Esophagus squamous epithelium (tissue), 5 donors: ENCODE data around the gene EIF2B4. TPM values are rescaled to one million over a fixed set of nuclear protein-coding genes. Genes with fewer than 3 reads are reported as not detected.

Experiments
- DNase-seq: peaks from one replicate; lab custom pipeline; 2025; lab: John Stamatoyannopoulos, UW
- H3K27ac ChIP-seq, 4 donors: fragments of 200-600 bp; sonication (generic); one replicate each; pipeline ENCODE4 v1.5.1; 2016 to 2019; ENCODE audit warnings: mild to moderate bottlenecking in 1 of 4
- H3K27me3 ChIP-seq, 4 donors: fragments of 200-600 bp; sonication (generic); 1 replicate in 3 of 4; 2 replicates in 1 of 4; pipeline versions ENCODE4 v1.5.1 to v1.6.0; 2017 to 2021; ENCODE audit warnings: antibody characterized with exemption in 1 of 4
- H3K36me3 ChIP-seq, 3 donors: fragments of 200-600 bp; sonication (generic); one replicate each; pipeline ENCODE4 v1.5.1; 2016 to 2019
- H3K4me1 ChIP-seq, 3 donors: fragments of 200-600 bp; sonication (generic); one replicate each; pipeline ENCODE4 v1.5.1; 2017 to 2019
- H3K4me3 ChIP-seq, 4 donors: fragments of 200-600 bp; sonication (generic); 1 replicate in 3 of 4; 2 replicates in 1 of 4; pipeline ENCODE4 v1.5.1; 2016 to 2019; ENCODE audit warnings: mild to moderate bottlenecking in 2 of 4, moderate library complexity in 1 of 4
- H3K9me3 ChIP-seq, 3 donors: fragments of 200-600 bp; sonication (generic); one replicate each; pipeline ENCODE4 v1.5.1; 2016 to 2019
- CTCF ChIP-seq, 6 experiments: fragments of 450-650 bp in 4 of 6; fragments of 200-600 bp in 2 of 6; sonication (generic) in 2 of 6; IDR thresholded peaks; one replicate each; pipeline ENCODE4 v1.5.1; 2016 to 2019; ENCODE audit warnings: antibody characterized with exemption in 6 of 6, mild to moderate bottlenecking in 4 of 6, moderate library complexity in 4 of 6
- POLR2A ChIP-seq, 4 donors: fragments of 450-650 bp; IDR thresholded peaks; one replicate each; pipeline ENCODE4 v1.6.1; 2017; ENCODE audit warnings: antibody characterized with exemption in 4 of 4, mild to moderate bottlenecking in 4 of 4, moderate library complexity in 3 of 4
- WGBS, 2 donors: methylation state at CpG; one replicate each; pipeline ENCODE4 v1.1.5; 2018; 5-methylcytosine and 5-hydroxymethylcytosine counted together
- intact Hi-C: fragments of 100-400 bp; cut with DNase I; formaldehyde crosslinking; loops from one replicate; pipeline ENCODE4 v1.15.0; 2022
- total RNA-seq, 4 donors: library from RNA; depleted of rRNA; stranded (reverse); fragments of >200 nt; gene quantifications; one replicate each; pipeline ENCODE4 v1.1.0, GENCODE V29; 2016
- donor health status: DM: yes; HTN: yes; CAD: no.

The EIF2B4 gene
- total RNA-seq, 4 donors from 2014 or later, result 30.4 to 44.3 (median 38.3) TPM

GRCh38 chr2:27362678-27363420, 7.3 kb downstream of the EIF2B4 start:
- TF ChIP-seq CTCF (IDR thresholded peaks at IDR 0.05) (no peak), POLR2A (IDR thresholded peaks at IDR 0.05) (no peak)
- Histone ChIP-seq H3K4me1 (peaks cover 4 to 10% (median 5%) of the 10 kb centered on the region in 3 donors), H3K27me3 (no peaks in the 10 kb centered on the region), H3K9me3 (no peaks in the 10 kb centered on the region), H3K27ac (no peak overlapping the region), H3K4me3 (no peak overlapping the region), H3K36me3 (peaks cover 24 to 55% (median 27%) of the 10 kb centered on the region in 3 donors)
- intact Hi-C loops, result no loop called here
- 90% methylated on average over 4 of the region's 4 CpGs for WGBS, 2 donors
- DNase-seq, result no peak

GRCh38 chr2:27356382-27357181, 13.6 kb downstream of the EIF2B4 start, which contains the start of gene GTF3C2:
GTF3C2 (minus strand) TSS chr2:27356764; CDS start chr2:27343554, 13,210 bp downstream.
- TF ChIP-seq POLR2A (IDR thresholded peaks at IDR 0.05) (peak in 1 of 4 donors; percentile 36), CTCF (IDR thresholded peaks at IDR 0.05) (peak in 4 of 6 experiments; percentile 14 to 31 (median 24))
- H3K4me3 ChIP-seq, result peak within 1 kb of the TSS; percentile 57 to 97 (median 80)
- H3K27ac ChIP-seq, result peak within 1 kb of the TSS; percentile 89 to 97 (median 93)
- H3K9me3 ChIP-seq, result no peaks in the 10 kb centered on the region
- peaks cover 14 to 49% (median 36%) of the 10 kb centered on the region in 3 donors for H3K4me1 ChIP-seq
- WGBS, 2 donors, result 1 to 2% methylated on average over 22 to 39 of the region's 67 CpGs
- no peaks in the 10 kb centered on the region for H3K36me3 ChIP-seq
- H3K27me3 ChIP-seq, result no peaks in the 10 kb centered on the region
- intact Hi-C loops, result no loop called here
- DNase-seq, result peak; percentile 87

GRCh38 chr2:27356056-27356381, 14.1 kb downstream of the EIF2B4 start:
- intact Hi-C loops, result no loop called here
- Histone ChIP-seq H3K4me1 (peaks cover 14 to 49% (median 36%) of the 10 kb centered on the region in 3 donors), H3K4me3 (peak overlapping the region; percentile 57 to 97 (median 80)), H3K36me3 (no peaks in the 10 kb centered on the region), H3K27ac (peak overlapping the region; percentile 89 to 97 (median 93)), H3K9me3 (no peaks in the 10 kb centered on the region), H3K27me3 (no peaks in the 10 kb centered on the region)
- 0% methylated on average over 2 to 4 of the region's 12 CpGs for WGBS, 2 donors
- no peak for DNase-seq
- TF ChIP-seq CTCF (IDR thresholded peaks at IDR 0.05) (no peak), POLR2A (IDR thresholded peaks at IDR 0.05) (no peak)

GRCh38 chr2:27354597-27354927, 15.6 kb downstream of the EIF2B4 start:
- WGBS, 2 donors, result 87 to 95% methylated on average over 7 of the region's 7 CpGs
- Histone ChIP-seq H3K9me3 (no peaks in the 10 kb centered on the region), H3K27me3 (no peaks in the 10 kb centered on the region), H3K36me3 (peaks cover 0 to 7% (median 0%) of the 10 kb centered on the region in 3 donors), H3K27ac (peak overlapping the region in 3 of 4 donors; percentile 10 to 62 (median 61)), H3K4me1 (peaks cover 14 to 49% (median 36%) of the 10 kb centered on the region in 3 donors), H3K4me3 (no peak overlapping the region)
- DNase-seq, result no peak
- intact Hi-C loops, result no loop called here
- TF ChIP-seq CTCF (IDR thresholded peaks at IDR 0.05) (no peak), POLR2A (IDR thresholded peaks at IDR 0.05) (no peak)
